ENCODE data around the gene FNDC7. TPM values are rescaled to one million over a fixed set of nuclear protein-coding genes. Genes with fewer than 3 reads are reported as not detected.

Gene FNDC7
- total RNA-seq, 1 donor from 2014 or later: under 0.01 TPM

GRCh38 chr1:108742253-108742652 is 29.5 kb downstream of the FNDC7 start:
- Histone ChIP-seq H3K36me3 (ENCODE audit: control insufficient read depth, insufficient read depth, low read length) (no peaks in the 10 kb centered on the region), H3K27me3 (ENCODE audit: control insufficient read depth, insufficient read depth, low read length) (no peaks in the 10 kb centered on the region), H3K4me3 (ENCODE audit: low read depth, low read length) (no peak overlapping the region)
- no peak for DNase-seq (ENCODE audit: low read depth)
- TF ChIP-seq CTCF (IDR thresholded peaks at IDR 0.05; ENCODE audit: insufficient read depth, low read length, severe bottlenecking): no peak
- FAIRE-seq: no peak

GRCh38 chr1:108745980-108746381 is 33.3 kb downstream of the FNDC7 start:
- FAIRE-seq (no peak), DNase-seq (ENCODE audit: low read depth) (no peak)
- Histone ChIP-seq H3K36me3 (ENCODE audit: control insufficient read depth, insufficient read depth, low read length) (no peaks in the 10 kb centered on the region), H3K4me3 (ENCODE audit: low read depth, low read length) (no peak overlapping the region), H3K27me3 (ENCODE audit: control insufficient read depth, insufficient read depth, low read length) (no peaks in the 10 kb centered on the region)
- no peak for TF ChIP-seq CTCF (IDR thresholded peaks at IDR 0.05; ENCODE audit: insufficient read depth, low read length, severe bottlenecking)

DNA sequence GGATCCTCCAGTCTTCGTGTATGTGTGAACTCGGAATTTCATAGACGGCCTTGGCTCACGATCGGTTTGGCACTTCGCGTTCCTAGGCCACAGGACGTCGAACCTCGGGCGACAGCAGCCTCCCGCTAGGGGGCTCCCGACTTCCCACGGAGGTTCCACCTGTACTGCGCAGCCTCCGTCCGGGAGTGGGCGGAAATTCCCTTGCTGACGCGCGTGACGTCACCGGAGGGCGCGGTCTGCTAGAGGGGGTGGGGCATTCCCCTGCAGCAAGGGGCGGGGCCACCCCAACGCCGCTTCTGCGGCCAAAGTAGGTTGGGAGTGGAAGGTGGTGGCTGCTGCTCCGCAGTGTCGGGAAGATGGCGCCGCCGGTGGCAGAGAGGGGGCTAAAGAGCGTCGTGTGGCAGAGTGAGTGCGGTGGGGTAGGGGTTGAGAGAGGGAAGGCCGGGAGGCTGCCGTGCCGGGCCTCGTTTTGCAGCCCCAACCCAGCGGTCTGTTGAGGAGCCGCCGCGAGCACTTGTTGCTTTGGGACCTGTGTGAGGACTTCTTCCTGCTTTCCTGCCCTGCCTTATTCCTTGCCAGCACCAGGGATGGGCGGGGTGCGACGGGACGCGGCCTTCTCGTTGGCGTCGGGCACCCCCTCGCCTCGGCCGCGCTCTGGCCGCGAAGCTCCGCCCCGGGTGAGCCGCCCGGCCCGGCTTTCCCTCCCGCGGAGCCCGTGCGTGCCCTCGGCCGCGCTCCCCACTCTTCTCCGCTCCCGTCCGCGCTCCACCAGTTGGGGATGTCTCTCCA is 33.9 kb downstream of the FNDC7 start, which contains the start of gene STXBP3:
TSS of gene STXBP3 (plus strand) at position 293 of the 789 bp plus-strand sequence. CDS start at position 357, 64 bp downstream.
- DNase-seq (ENCODE audit: low read depth) (peak; percentile 91), FAIRE-seq (peak; percentile 55)
- Histone ChIP-seq H3K27me3 (ENCODE audit: control insufficient read depth, insufficient read depth, low read length) (no peaks in the 10 kb centered on the region), H3K4me3 (ENCODE audit: low read depth, low read length) (peak within 1 kb of the TSS; percentile 81), H3K36me3 (ENCODE audit: control insufficient read depth, insufficient read depth, low read length) (no peaks in the 10 kb centered on the region)
- TF ChIP-seq CTCF (IDR thresholded peaks at IDR 0.05; ENCODE audit: insufficient read depth, low read length, severe bottlenecking): peak; percentile 98

GRCh38 chr1:108747171-108747850 is 34.6 kb downstream of the FNDC7 start:
- Histone ChIP-seq H3K4me3 (ENCODE audit: low read depth, low read length) (peak overlapping the region; percentile 81), H3K36me3 (ENCODE audit: control insufficient read depth, insufficient read depth, low read length) (peaks cover under 1% of the 10 kb centered on the region), H3K27me3 (ENCODE audit: control insufficient read depth, insufficient read depth, low read length) (no peaks in the 10 kb centered on the region)
- DNase-seq (ENCODE audit: low read depth) (peak; percentile 73), FAIRE-seq (no peak)
- no peak for TF ChIP-seq CTCF (IDR thresholded peaks at IDR 0.05; ENCODE audit: insufficient read depth, low read length, severe bottlenecking)

GRCh38 chr1:108747898-108748297 is 35.2 kb downstream of the FNDC7 start:
- no peak for TF ChIP-seq CTCF (IDR thresholded peaks at IDR 0.05; ENCODE audit: insufficient read depth, low read length, severe bottlenecking)
- no peak overlapping the region for H3K4me3 ChIP-seq (ENCODE audit: low read depth, low read length)
- no peak for FAIRE-seq

More at GRCh38 chr1:108747898-108748297, 35.2 kb downstream of the FNDC7 start:
- no peak for DNase-seq (ENCODE audit: low read depth)
- Histone ChIP-seq H3K36me3 (ENCODE audit: control insufficient read depth, insufficient read depth, low read length) (peaks cover 1% of the 10 kb centered on the region), H3K27me3 (ENCODE audit: control insufficient read depth, insufficient read depth, low read length) (no peaks in the 10 kb centered on the region)
